Fibroblast of pulmonary artery (primary cell): ENCODE data around the gene THAP7.

Experiments used
- DNase-seq: peaks from one replicate; pipeline ENCODE4 v3.0.0-alpha.2; 2010; ENCODE audit warnings: low read depth
- H3K4me3 ChIP-seq: replicated peaks from 2 replicates; pipeline ENCODE4 v1.5.1; 2011; ENCODE audit warnings: low read depth, mild to moderate bottlenecking, control low read depth, low read length, moderate library complexity
- TF ChIP-seq, protein P1 (sequence below): IDR thresholded peaks from 2 replicates; pipeline ENCODE4 v1.5.1; 2011; ENCODE audit warnings: mild to moderate bottlenecking, control low read depth, low read length, inconsistent platforms; ENCODE audit errors: missing control alignments

Gene THAP7

DNA sequence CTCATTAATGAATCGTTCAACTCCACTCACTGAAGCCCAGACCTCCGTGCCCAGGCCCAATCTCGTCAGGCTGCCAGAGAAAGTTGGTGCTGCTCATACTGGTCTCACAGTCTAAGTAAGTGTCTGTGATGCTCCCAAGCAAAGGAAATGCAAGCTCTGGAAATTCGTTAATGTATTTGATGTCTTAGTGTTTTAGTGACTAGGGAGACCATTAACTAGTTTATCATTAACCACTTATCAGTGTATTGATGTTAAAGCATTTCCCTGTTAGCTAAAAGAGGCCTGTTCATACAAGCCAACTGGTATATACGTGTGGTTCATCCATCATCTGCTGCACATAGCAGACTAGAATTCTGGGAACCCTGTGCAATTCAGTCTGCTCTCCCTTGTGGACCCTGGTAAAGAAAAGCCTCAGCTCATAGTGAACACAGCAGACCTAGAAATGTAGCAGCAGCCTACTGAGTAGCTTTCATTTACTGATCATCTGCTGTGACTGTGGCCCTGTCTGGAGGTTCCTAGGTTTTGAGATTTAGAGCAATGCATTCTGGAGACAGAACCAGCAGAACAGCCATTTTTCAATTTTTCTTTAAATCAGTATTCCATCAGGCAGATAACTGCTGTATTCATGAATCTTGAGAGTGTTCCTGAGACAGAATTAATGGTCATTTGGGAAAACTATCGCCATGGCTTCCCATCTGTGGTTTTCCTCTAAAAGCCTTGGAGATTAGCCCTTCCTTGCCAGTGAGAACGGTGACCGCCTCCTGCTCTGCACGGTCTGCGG, 50.6 kb downstream of the THAP7 start:
- no peak for DNase-seq
- H3K4me3 ChIP-seq = no peak overlapping the region
- TF ChIP-seq, protein P1, sequence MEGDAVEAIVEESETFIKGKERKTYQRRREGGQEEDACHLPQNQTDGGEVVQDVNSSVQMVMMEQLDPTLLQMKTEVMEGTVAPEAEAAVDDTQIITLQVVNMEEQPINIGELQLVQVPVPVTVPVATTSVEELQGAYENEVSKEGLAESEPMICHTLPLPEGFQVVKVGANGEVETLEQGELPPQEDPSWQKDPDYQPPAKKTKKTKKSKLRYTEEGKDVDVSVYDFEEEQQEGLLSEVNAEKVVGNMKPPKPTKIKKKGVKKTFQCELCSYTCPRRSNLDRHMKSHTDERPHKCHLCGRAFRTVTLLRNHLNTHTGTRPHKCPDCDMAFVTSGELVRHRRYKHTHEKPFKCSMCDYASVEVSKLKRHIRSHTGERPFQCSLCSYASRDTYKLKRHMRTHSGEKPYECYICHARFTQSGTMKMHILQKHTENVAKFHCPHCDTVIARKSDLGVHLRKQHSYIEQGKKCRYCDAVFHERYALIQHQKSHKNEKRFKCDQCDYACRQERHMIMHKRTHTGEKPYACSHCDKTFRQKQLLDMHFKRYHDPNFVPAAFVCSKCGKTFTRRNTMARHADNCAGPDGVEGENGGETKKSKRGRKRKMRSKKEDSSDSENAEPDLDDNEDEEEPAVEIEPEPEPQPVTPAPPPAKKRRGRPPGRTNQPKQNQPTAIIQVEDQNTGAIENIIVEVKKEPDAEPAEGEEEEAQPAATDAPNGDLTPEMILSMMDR = no peak

DNA sequence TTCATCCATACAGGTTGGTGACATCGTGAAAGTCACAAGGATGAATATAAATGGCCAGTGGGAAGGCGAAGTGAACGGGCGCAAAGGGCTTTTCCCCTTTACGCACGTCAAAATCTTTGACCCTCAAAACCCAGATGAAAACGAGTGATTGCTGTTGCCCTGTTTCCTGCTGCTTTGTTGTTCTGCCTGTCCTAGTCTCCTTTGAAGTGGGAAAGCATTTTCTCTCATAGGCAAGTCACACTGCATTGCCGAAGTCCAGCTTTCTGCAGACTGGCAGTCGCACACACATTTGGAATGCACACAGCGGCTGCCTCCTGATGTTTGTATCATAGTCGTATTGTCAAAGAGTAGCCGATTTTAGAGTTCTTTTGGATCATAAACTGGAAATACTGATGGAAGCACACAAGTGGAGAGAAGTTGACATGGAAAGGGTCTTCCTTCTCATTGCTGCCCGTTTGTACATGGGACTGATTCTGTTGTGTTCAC, 52.2 kb downstream of the THAP7 start:
- H3K4me3 ChIP-seq = no peak overlapping the region
- DNase-seq = no peak
- TF ChIP-seq, protein P1 = no peak
